ENCODE measurements around the gene SLC15A2. TPM values are rescaled to one million over a fixed set of nuclear protein-coding genes. Genes with fewer than 3 reads are reported as not detected.

Gene SLC15A2
- total RNA-seq, 2 donors from 2014 or later, result 0.73 to 2.1 TPM

DNA sequence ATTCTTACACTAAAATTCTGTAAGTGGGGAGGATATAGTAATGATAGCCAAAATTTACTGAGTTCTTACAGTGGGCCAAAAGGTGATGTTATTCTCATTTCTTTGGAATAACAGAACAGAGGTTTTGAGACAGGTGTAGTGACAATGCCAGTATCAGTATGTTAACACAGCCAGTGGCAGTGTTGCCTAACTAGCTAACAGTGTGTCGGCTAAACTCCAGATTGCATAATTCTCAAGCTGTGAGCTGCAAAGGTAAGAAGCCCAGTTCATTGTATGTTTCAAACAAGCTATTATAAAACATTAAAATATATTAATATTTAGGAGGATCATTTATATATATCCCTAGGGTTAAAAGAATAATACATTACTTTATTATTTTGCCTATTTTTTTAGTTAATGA is 920 bp downstream of the SLC15A2 start:
- Mint-ChIP-seq H3K4me1 (peaks cover 14% of the 10 kb centered on the region), H3K27ac (no peak overlapping the region), H3K36me3 (ENCODE audit: low read depth) (peaks cover 2% of the 10 kb centered on the region), H3K4me3 (no peak overlapping the region), H3K9me3 (no peaks in the 10 kb centered on the region), H3K27me3 (ENCODE audit: insufficient read depth) (peaks cover 2% of the 10 kb centered on the region)
- TF ChIP-seq, protein P1, sequence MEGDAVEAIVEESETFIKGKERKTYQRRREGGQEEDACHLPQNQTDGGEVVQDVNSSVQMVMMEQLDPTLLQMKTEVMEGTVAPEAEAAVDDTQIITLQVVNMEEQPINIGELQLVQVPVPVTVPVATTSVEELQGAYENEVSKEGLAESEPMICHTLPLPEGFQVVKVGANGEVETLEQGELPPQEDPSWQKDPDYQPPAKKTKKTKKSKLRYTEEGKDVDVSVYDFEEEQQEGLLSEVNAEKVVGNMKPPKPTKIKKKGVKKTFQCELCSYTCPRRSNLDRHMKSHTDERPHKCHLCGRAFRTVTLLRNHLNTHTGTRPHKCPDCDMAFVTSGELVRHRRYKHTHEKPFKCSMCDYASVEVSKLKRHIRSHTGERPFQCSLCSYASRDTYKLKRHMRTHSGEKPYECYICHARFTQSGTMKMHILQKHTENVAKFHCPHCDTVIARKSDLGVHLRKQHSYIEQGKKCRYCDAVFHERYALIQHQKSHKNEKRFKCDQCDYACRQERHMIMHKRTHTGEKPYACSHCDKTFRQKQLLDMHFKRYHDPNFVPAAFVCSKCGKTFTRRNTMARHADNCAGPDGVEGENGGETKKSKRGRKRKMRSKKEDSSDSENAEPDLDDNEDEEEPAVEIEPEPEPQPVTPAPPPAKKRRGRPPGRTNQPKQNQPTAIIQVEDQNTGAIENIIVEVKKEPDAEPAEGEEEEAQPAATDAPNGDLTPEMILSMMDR (conservative IDR thresholded peaks at IDR 0.05), result no peak
- H3K9ac ChIP-seq (ENCODE audit: extremely low read depth, low read length, poor library complexity, severe bottlenecking), result no peak overlapping the region
- WGBS, 2 experiments (ENCODE audit: insufficient coverage in 1 of 2, insufficient read length in 1 of 2), result 0% methylated on average over 1 of the region's 1 CpG; no CpG with 5 or more reads in 1 of the 2 experiments
- H3K36me3 ChIP-seq (ENCODE audit: control insufficient read depth, insufficient read depth, low read length), result no peaks in the 10 kb centered on the region
- H3K9me3 ChIP-seq (ENCODE audit: control insufficient read depth, low read length), result no peaks in the 10 kb centered on the region
- peaks cover 11% of the 10 kb centered on the region for H3K4me1 ChIP-seq (ENCODE audit: control insufficient read depth, insufficient read depth, low read length)
- no peaks in the 10 kb centered on the region for H3K27me3 ChIP-seq (ENCODE audit: control insufficient read depth, insufficient read depth, low read length, poor library complexity, severe bottlenecking)
- peak overlapping the region; percentile 53 for H3K4me3 ChIP-seq (ENCODE audit: low read length)
- no peak for DNase-seq
- H3K27ac ChIP-seq (ENCODE audit: low read depth, low read length), result no peak overlapping the region

DNA sequence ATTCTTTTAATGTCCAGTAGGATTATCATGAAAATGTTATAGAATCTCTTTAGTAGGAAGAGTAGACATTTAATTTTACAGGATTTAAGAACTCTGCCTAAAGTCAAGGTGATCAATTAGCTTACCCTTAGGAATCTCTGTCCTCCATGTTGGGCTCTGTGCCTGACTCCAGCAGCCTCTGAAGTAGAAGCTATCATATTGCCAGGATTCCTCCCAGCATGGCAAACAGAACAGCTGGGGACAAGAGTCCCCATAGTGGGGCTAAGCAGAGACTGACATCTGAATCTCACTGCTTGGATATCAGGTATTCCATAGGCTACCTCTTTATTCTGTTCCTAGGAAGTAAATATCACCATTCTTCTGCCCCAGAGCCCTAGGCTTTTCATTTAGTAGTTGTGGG is 1.5 kb downstream of the SLC15A2 start:
- H3K36me3 Mint-ChIP-seq (ENCODE audit: low read depth), result peaks cover 2% of the 10 kb centered on the region
- H3K4me3 Mint-ChIP-seq, result no peak overlapping the region
- Histone ChIP-seq H3K36me3 (ENCODE audit: control insufficient read depth, insufficient read depth, low read length) (no peaks in the 10 kb centered on the region), H3K9me3 (ENCODE audit: control insufficient read depth, low read length) (no peaks in the 10 kb centered on the region), H3K9ac (ENCODE audit: extremely low read depth, low read length, poor library complexity, severe bottlenecking) (no peak overlapping the region), H3K4me1 (ENCODE audit: control insufficient read depth, insufficient read depth, low read length) (peaks cover 11% of the 10 kb centered on the region), H3K27ac (ENCODE audit: low read depth, low read length) (no peak overlapping the region), H3K4me3 (ENCODE audit: low read length) (no peak overlapping the region), H3K27me3 (ENCODE audit: control insufficient read depth, insufficient read depth, low read length, poor library complexity, severe bottlenecking) (no peaks in the 10 kb centered on the region)
- peaks cover 14% of the 10 kb centered on the region for H3K4me1 Mint-ChIP-seq
- no peak overlapping the region for H3K27ac Mint-ChIP-seq
- peaks cover 2% of the 10 kb centered on the region for H3K27me3 Mint-ChIP-seq (ENCODE audit: insufficient read depth)
- TF ChIP-seq, protein P1 (conservative IDR thresholded peaks at IDR 0.05), result no peak
- DNase-seq, result no peak
- H3K9me3 Mint-ChIP-seq, result no peaks in the 10 kb centered on the region

DNA sequence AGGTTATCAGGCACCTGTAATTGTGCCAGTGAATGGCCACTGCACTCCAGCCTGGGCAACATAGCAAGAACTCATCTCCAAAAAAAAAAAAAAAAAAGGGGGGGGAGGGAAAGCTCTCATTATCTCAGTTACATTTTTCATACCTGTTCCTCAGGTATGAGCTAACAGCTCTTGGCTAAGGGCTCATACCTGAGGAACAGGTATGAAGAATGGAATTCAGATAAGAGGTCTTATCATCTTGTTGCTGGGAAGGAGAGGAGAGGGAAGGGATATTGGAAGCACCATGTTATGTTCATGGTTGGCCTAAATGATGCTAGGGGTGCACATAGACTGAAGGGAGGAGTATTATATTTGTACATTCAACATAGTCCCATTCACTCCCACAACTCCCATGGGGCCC is 2.6 kb downstream of the SLC15A2 start:
- Mint-ChIP-seq H3K27me3 (ENCODE audit: insufficient read depth) (peaks cover 2% of the 10 kb centered on the region), H3K4me1 (peaks cover 14% of the 10 kb centered on the region), H3K9me3 (no peaks in the 10 kb centered on the region), H3K36me3 (ENCODE audit: low read depth) (peaks cover 2% of the 10 kb centered on the region), H3K27ac (no peak overlapping the region), H3K4me3 (no peak overlapping the region)
- no peak overlapping the region for H3K9ac ChIP-seq (ENCODE audit: extremely low read depth, low read length, poor library complexity, severe bottlenecking)
- no peaks in the 10 kb centered on the region for H3K27me3 ChIP-seq (ENCODE audit: control insufficient read depth, insufficient read depth, low read length, poor library complexity, severe bottlenecking)
- TF ChIP-seq, protein P1 (conservative IDR thresholded peaks at IDR 0.05), result no peak
- H3K4me3 ChIP-seq (ENCODE audit: low read length), result no peak overlapping the region
- peaks cover 11% of the 10 kb centered on the region for H3K4me1 ChIP-seq (ENCODE audit: control insufficient read depth, insufficient read depth, low read length)
- H3K27ac ChIP-seq (ENCODE audit: low read depth, low read length), result no peak overlapping the region
- no peaks in the 10 kb centered on the region for H3K9me3 ChIP-seq (ENCODE audit: control insufficient read depth, low read length)
- H3K36me3 ChIP-seq (ENCODE audit: control insufficient read depth, insufficient read depth, low read length), result no peaks in the 10 kb centered on the region
- DNase-seq, result no peak

Measured in endodermal cell (in vitro differentiated cells).